ENCODE measurements around the gene WNT2.

WNT2 gene

DNA sequence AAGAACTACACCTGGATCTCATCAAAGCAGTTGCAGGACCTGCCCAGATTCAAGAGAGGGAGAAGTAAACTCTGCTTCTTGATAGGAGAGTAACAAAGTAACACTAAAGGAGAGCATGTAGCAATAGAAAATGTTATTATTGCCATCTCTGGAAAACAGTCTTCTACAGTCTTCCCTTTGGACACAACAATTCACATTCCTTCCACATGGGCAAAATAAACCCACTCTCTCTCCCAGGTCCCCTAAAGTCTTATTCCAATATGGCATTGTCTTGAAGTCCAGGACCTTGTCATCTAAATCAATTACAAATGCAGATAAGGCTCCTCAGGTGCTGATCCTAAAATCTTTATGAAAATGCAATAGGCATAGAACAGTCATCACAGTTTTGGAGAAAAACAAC lies 10.3 kb upstream of the WNT2 start:
- DNase-seq (ENCODE audit: insufficient read length, low spot score) (no peak), FAIRE-seq (no peak)
- TF ChIP-seq TAF1 (IDR thresholded peaks at IDR 0.05; ENCODE audit: low read depth, low read length), result no peak
- no peak for TF ChIP-seq POLR2AphosphoS5 (IDR thresholded peaks at IDR 0.05; ENCODE audit: low read depth, low read length)
- TF ChIP-seq POU2F2 (IDR thresholded peaks at IDR 0.05; ENCODE audit: low read depth, low read length), result no peak
- TF ChIP-seq PAX5 (IDR thresholded peaks at IDR 0.05; ENCODE audit: insufficient read depth, low read length, severe bottlenecking), result no peak
- TF ChIP-seq SPI1 (IDR thresholded peaks at IDR 0.05; ENCODE audit: low read depth, low read length), result no peak
- no peak for TF ChIP-seq POLR2A (IDR thresholded peaks at IDR 0.05; ENCODE audit: low read depth, low read length)

- TF ChIP-seq POLR2A (IDR thresholded peaks at IDR 0.05; ENCODE audit: low read depth, low read length), result no peak
- TF ChIP-seq SPI1 (IDR thresholded peaks at IDR 0.05; ENCODE audit: low read depth, low read length), result no peak
- no peak for TF ChIP-seq POLR2AphosphoS5 (IDR thresholded peaks at IDR 0.05; ENCODE audit: low read depth, low read length)
- TF ChIP-seq POU2F2 (IDR thresholded peaks at IDR 0.05; ENCODE audit: low read depth, low read length), result no peak
- no peak for TF ChIP-seq TAF1 (IDR thresholded peaks at IDR 0.05; ENCODE audit: low read depth, low read length)
- TF ChIP-seq PAX5 (IDR thresholded peaks at IDR 0.05; ENCODE audit: insufficient read depth, low read length, severe bottlenecking), result no peak
- FAIRE-seq (no peak), DNase-seq (ENCODE audit: insufficient read length, low spot score) (no peak)
These were observed 9.2 kb upstream of the WNT2 start for GRCh38 chr7:117332031-117332430.

GRCh38 chr7:117325836-117326235 lies 3.0 kb upstream of the WNT2 start:
- FAIRE-seq, result no peak
- TF ChIP-seq POLR2AphosphoS5 (IDR thresholded peaks at IDR 0.05; ENCODE audit: low read depth, low read length) (no peak), POU2F2 (IDR thresholded peaks at IDR 0.05; ENCODE audit: low read depth, low read length) (no peak), SPI1 (IDR thresholded peaks at IDR 0.05; ENCODE audit: low read depth, low read length) (no peak), TAF1 (IDR thresholded peaks at IDR 0.05; ENCODE audit: low read depth, low read length) (no peak), POLR2A (IDR thresholded peaks at IDR 0.05; ENCODE audit: low read depth, low read length) (no peak), PAX5 (IDR thresholded peaks at IDR 0.05; ENCODE audit: insufficient read depth, low read length, severe bottlenecking) (no peak)
- DNase-seq (ENCODE audit: insufficient read length, low spot score), result no peak

- FAIRE-seq, result no peak
- TF ChIP-seq TAF1 (IDR thresholded peaks at IDR 0.05; ENCODE audit: low read depth, low read length) (no peak), POLR2A (IDR thresholded peaks at IDR 0.05; ENCODE audit: low read depth, low read length) (no peak), POLR2AphosphoS5 (IDR thresholded peaks at IDR 0.05; ENCODE audit: low read depth, low read length) (no peak), SPI1 (IDR thresholded peaks at IDR 0.05; ENCODE audit: low read depth, low read length) (no peak), PAX5 (IDR thresholded peaks at IDR 0.05; ENCODE audit: insufficient read depth, low read length, severe bottlenecking) (no peak), POU2F2 (IDR thresholded peaks at IDR 0.05; ENCODE audit: low read depth, low read length) (no peak)
- no peak for DNase-seq (ENCODE audit: insufficient read length, low spot score)
These were observed 2.1 kb upstream of the WNT2 start for GRCh38 chr7:117324960-117325359.

DNA sequence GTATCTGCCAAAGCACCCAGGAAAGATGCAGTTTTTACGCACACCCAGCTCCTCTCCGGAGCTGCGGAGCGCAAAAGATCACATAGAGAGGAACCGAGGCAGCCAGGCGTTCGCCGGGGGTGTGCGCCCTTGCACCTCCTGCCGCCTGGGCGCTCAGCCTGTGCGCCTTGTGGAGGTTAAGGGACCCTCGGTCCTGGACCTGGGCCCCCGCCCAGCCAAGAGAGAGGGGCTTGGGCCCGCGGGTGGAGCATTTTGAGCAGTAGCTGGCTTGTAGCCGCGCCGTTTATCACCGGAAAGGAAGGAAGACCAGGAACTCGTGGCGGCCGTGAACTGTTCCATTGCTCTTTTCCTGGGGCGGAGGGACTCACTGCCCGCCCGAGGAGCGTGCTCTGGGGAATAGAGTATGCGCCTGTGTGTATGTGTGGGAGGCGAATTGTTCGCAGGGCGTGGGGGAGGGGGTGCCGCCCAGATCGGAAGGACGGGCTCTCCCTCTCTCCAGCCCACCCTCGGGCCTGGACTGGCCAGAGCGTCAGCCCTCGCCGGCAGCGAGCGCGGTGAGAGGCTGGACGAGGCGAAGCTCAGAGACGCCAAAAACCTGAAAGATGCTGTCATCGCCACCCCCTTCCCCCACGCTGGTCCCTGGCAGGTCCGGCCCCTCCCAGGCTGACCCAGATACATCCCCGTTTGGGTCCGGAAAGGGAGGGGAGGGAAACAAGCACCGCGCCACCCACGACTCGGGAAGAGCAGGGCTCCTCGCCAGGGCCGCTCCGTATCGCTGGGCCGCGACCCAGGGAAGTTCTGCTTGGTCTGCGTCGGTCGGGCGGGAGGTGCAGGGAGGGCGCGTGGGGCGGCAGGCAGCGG lies 1.2 kb upstream of the WNT2 start:
- DNase-seq (ENCODE audit: insufficient read length, low spot score) (no peak), FAIRE-seq (no peak)
- TF ChIP-seq POU2F2 (IDR thresholded peaks at IDR 0.05; ENCODE audit: low read depth, low read length) (no peak), SPI1 (IDR thresholded peaks at IDR 0.05; ENCODE audit: low read depth, low read length) (no peak), POLR2AphosphoS5 (IDR thresholded peaks at IDR 0.05; ENCODE audit: low read depth, low read length) (no peak), TAF1 (IDR thresholded peaks at IDR 0.05; ENCODE audit: low read depth, low read length) (no peak), POLR2A (IDR thresholded peaks at IDR 0.05; ENCODE audit: low read depth, low read length) (no peak), PAX5 (IDR thresholded peaks at IDR 0.05; ENCODE audit: insufficient read depth, low read length, severe bottlenecking) (no peak)

- DNase-seq (ENCODE audit: insufficient read length, low spot score), result no peak
- FAIRE-seq, result no peak
- no peak for TF ChIP-seq PAX5 (IDR thresholded peaks at IDR 0.05; ENCODE audit: insufficient read depth, low read length, severe bottlenecking)
- no peak for TF ChIP-seq POU2F2 (IDR thresholded peaks at IDR 0.05; ENCODE audit: low read depth, low read length)
- TF ChIP-seq POLR2AphosphoS5 (IDR thresholded peaks at IDR 0.05; ENCODE audit: low read depth, low read length), result no peak
- no peak for TF ChIP-seq SPI1 (IDR thresholded peaks at IDR 0.05; ENCODE audit: low read depth, low read length)
- TF ChIP-seq POLR2A (IDR thresholded peaks at IDR 0.05; ENCODE audit: low read depth, low read length), result no peak
- TF ChIP-seq TAF1 (IDR thresholded peaks at IDR 0.05; ENCODE audit: low read depth, low read length), result no peak
These were observed 520 bp upstream of the WNT2 start for GRCh38 chr7:117323305-117323850.

- TF ChIP-seq POU2F2 (IDR thresholded peaks at IDR 0.05; ENCODE audit: low read depth, low read length), result no peak
- no peak for TF ChIP-seq SPI1 (IDR thresholded peaks at IDR 0.05; ENCODE audit: low read depth, low read length)
- no peak for TF ChIP-seq TAF1 (IDR thresholded peaks at IDR 0.05; ENCODE audit: low read depth, low read length)
- no peak for TF ChIP-seq POLR2A (IDR thresholded peaks at IDR 0.05; ENCODE audit: low read depth, low read length)
- no peak for TF ChIP-seq POLR2AphosphoS5 (IDR thresholded peaks at IDR 0.05; ENCODE audit: low read depth, low read length)
- no peak for TF ChIP-seq PAX5 (IDR thresholded peaks at IDR 0.05; ENCODE audit: insufficient read depth, low read length, severe bottlenecking)
- DNase-seq (ENCODE audit: insufficient read length, low spot score), result no peak
- FAIRE-seq, result no peak
These were observed 2.3 kb downstream of the WNT2 start for GRCh38 chr7:117320523-117320922.

- FAIRE-seq (no peak), DNase-seq (ENCODE audit: insufficient read length, low spot score) (no peak)
- TF ChIP-seq PAX5 (IDR thresholded peaks at IDR 0.05; ENCODE audit: insufficient read depth, low read length, severe bottlenecking) (no peak), POLR2AphosphoS5 (IDR thresholded peaks at IDR 0.05; ENCODE audit: low read depth, low read length) (no peak), TAF1 (IDR thresholded peaks at IDR 0.05; ENCODE audit: low read depth, low read length) (no peak), POU2F2 (IDR thresholded peaks at IDR 0.05; ENCODE audit: low read depth, low read length) (no peak), SPI1 (IDR thresholded peaks at IDR 0.05; ENCODE audit: low read depth, low read length) (no peak), POLR2A (IDR thresholded peaks at IDR 0.05; ENCODE audit: low read depth, low read length) (no peak)
These were observed 3.7 kb downstream of the WNT2 start for GRCh38 chr7:117319181-117319580.

- no peak for DNase-seq (ENCODE audit: insufficient read length, low spot score)
- TF ChIP-seq SPI1 (IDR thresholded peaks at IDR 0.05; ENCODE audit: low read depth, low read length), result no peak
- TF ChIP-seq POLR2A (IDR thresholded peaks at IDR 0.05; ENCODE audit: low read depth, low read length), result no peak
- no peak for TF ChIP-seq PAX5 (IDR thresholded peaks at IDR 0.05; ENCODE audit: insufficient read depth, low read length, severe bottlenecking)
- TF ChIP-seq POU2F2 (IDR thresholded peaks at IDR 0.05; ENCODE audit: low read depth, low read length), result no peak
- no peak for TF ChIP-seq TAF1 (IDR thresholded peaks at IDR 0.05; ENCODE audit: low read depth, low read length)
- TF ChIP-seq POLR2AphosphoS5 (IDR thresholded peaks at IDR 0.05; ENCODE audit: low read depth, low read length), result no peak
- FAIRE-seq, result no peak
These were observed 9.3 kb downstream of the WNT2 start for GRCh38 chr7:117313582-117313981.
